ENCODE data around the gene PPP6R1.

PPP6R1 gene

DNA sequence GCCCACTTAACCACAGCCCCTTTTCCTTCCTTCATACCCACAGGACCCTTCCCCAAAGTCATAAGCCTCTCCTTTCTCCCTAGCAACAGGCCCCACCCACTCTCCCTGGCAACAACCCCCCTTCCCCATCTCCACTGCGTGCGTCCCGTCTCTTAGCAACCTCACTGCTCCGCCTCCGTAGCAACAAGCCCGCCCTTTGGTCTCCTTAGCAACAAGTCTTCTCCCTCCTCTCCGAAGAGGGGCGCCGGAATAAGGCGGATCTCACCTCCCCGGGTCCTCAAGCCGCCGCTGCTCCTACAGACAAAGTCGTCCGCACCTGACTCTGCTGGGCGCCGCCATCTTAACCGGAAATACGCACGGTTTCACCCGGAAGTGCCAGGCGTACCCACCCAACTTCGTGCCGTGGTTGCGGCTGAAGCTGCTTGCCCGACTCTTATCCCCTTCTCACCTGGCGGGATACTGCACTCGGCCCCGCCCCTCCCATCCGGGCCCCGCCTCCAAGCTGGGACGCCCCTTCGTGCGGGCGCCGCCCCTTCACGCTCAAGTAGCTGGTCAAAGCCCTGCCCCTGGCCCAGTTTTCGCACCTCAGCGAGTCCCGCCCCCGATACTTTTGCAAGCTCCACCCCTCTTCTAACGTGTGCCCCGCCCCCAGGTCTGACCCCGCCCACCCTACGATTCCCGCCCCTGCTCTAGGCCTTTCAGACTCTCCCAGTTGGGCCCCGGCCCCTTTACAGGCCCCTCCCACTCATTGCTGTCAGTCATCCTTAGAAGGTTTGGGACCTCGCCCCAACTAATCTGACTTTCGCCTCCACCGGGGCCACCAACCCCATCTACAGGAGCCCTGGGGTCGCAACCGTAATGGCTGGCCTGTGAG lies 21.2 kb upstream of the PPP6R1 start, which contains the start of gene HSPBP1:
Gene HSPBP1, minus strand, starts transcription at position 341 of the 874 bp plus-strand sequence. CDS start 502 bp downstream, outside the sequence.
- TF ChIP-seq SPI1 (IDR thresholded peaks at IDR 0.05; ENCODE audit: borderline replicate concordance, low read depth) = 0 out of 2 replicates have a peak, but pooled peaks have one; percentile 3
- peak; percentile 96 for TF ChIP-seq GABPA (IDR thresholded peaks at IDR 0.05; ENCODE audit: low read depth)
- TF ChIP-seq, protein P1, sequence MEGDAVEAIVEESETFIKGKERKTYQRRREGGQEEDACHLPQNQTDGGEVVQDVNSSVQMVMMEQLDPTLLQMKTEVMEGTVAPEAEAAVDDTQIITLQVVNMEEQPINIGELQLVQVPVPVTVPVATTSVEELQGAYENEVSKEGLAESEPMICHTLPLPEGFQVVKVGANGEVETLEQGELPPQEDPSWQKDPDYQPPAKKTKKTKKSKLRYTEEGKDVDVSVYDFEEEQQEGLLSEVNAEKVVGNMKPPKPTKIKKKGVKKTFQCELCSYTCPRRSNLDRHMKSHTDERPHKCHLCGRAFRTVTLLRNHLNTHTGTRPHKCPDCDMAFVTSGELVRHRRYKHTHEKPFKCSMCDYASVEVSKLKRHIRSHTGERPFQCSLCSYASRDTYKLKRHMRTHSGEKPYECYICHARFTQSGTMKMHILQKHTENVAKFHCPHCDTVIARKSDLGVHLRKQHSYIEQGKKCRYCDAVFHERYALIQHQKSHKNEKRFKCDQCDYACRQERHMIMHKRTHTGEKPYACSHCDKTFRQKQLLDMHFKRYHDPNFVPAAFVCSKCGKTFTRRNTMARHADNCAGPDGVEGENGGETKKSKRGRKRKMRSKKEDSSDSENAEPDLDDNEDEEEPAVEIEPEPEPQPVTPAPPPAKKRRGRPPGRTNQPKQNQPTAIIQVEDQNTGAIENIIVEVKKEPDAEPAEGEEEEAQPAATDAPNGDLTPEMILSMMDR (IDR thresholded peaks at IDR 0.05; ENCODE audit: insufficient read depth, low read length) = no peak
- TF ChIP-seq REST (IDR thresholded peaks at IDR 0.05; ENCODE audit: insufficient replicate concordance, low read depth) = peak; percentile 58
- TF ChIP-seq POLR2AphosphoS5 (IDR thresholded peaks at IDR 0.05; ENCODE audit: low read depth) = peak; percentile 68; the same call in 1 of the 2 replicates
- peak; percentile 94 to 95 for DNase-seq (ENCODE audit: low read depth in 1 of 2, low spot score in 1 of 2)
- H3K4me3 ChIP-seq (replicated peaks; ENCODE audit: insufficient read depth, low read length) = peak within 1 kb of the TSS; percentile 73
- H3K27ac ChIP-seq (replicated peaks) = peak within 1 kb of the TSS; percentile 79
- peaks cover 3% of the 10 kb centered on the region for H3K27me3 ChIP-seq (ENCODE audit: insufficient read depth, poor library complexity, severe bottlenecking)

- DNase-seq (ENCODE audit: low read depth in 1 of 2, low spot score in 1 of 2) = no peak
- Histone ChIP-seq H3K27me3 (ENCODE audit: insufficient read depth, poor library complexity, severe bottlenecking) (peaks cover 3% of the 10 kb centered on the region), H3K4me3 (replicated peaks; ENCODE audit: insufficient read depth, low read length) (peak overlapping the region; percentile 73), H3K27ac (replicated peaks) (peak overlapping the region; percentile 79)
- TF ChIP-seq POLR2AphosphoS5 (IDR thresholded peaks at IDR 0.05; ENCODE audit: low read depth) (no peak), REST (IDR thresholded peaks at IDR 0.05; ENCODE audit: insufficient replicate concordance, low read depth) (no peak), GABPA (IDR thresholded peaks at IDR 0.05; ENCODE audit: low read depth) (no peak), SPI1 (IDR thresholded peaks at IDR 0.05; ENCODE audit: borderline replicate concordance, low read depth) (no peak)
- TF ChIP-seq, protein P1 (IDR thresholded peaks at IDR 0.05; ENCODE audit: insufficient read depth, low read length) = no peak
These were observed 20.5 kb upstream of the PPP6R1 start for GRCh38 chr19:55279340-55279739.

DNA sequence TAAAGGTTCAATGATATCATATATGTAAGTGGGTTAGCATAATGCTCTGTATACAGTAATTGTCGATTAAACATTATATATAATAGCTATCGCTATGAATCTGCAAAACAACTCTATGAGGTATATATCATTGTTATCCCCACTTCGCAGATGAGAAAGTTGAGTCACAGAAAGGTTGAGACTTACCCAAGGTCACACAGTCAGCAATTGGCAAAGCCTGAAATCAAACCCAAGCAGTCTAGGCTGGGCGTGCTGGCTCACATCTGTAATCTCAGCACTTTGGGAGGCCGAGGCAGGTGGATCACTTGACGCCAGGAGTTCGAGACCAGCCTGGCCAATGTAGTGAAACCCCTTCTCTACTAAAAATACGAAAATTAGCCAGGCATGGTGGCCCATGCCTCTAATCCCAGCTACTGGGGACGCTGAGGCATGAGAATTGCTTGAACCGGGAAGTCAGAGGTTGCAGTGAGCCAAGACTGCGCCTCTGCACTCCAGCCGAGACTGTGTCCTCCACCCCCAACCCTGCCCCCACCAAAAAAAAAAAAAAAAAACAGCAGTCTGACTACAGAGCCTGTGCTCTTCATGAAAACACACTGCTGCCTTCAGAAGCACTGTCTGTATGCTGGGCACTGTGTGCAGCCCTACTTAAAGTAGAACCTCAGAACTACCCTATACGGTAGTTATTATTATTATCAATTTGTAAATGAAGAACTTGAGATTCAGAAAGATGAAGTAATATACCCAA lies 19.7 kb upstream of the PPP6R1 start:
- Histone ChIP-seq H3K27ac (replicated peaks) (no peak overlapping the region; the same call in 1 of the 2 replicates), H3K4me3 (replicated peaks; ENCODE audit: insufficient read depth, low read length) (no peak overlapping the region; the same call in 1 of the 2 replicates), H3K27me3 (ENCODE audit: insufficient read depth, poor library complexity, severe bottlenecking) (peaks cover 2% of the 10 kb centered on the region)
- no peak for DNase-seq (ENCODE audit: low read depth in 1 of 2, low spot score in 1 of 2)
- TF ChIP-seq REST (IDR thresholded peaks at IDR 0.05; ENCODE audit: insufficient replicate concordance, low read depth) (no peak), POLR2AphosphoS5 (IDR thresholded peaks at IDR 0.05; ENCODE audit: low read depth) (no peak), GABPA (IDR thresholded peaks at IDR 0.05; ENCODE audit: low read depth) (no peak), SPI1 (IDR thresholded peaks at IDR 0.05; ENCODE audit: borderline replicate concordance, low read depth) (no peak)
- TF ChIP-seq, protein P1 (IDR thresholded peaks at IDR 0.05; ENCODE audit: insufficient read depth, low read length) = no peak
